Duodenal mucosa (tissue), 2 donors: Measurements from ENCODE around the gene MAMDC2.

Source experiments
- H3K27ac ChIP-seq: one replicate; pipeline ENCODE4 v1.7.0; 2013; ENCODE audit warnings: low read depth, low read length
- H3K27me3 ChIP-seq, 2 donors: one replicate each; pipeline ENCODE4 v1.7.0; 2013; ENCODE audit warnings: low read length in 2 of 2, control low read depth in 1 of 2; ENCODE audit not compliant: insufficient read depth in 2 of 2, control insufficient read depth in 1 of 2
- H3K36me3 ChIP-seq, 2 donors: one replicate each; pipeline ENCODE4 v1.7.0; 2013; ENCODE audit warnings: low read length in 2 of 2, control low read depth in 1 of 2; ENCODE audit not compliant: insufficient read depth in 2 of 2, control insufficient read depth in 1 of 2
- H3K4me1 ChIP-seq, 2 donors: one replicate each; pipeline ENCODE4 v1.7.0; 2013; ENCODE audit warnings: low read length in 2 of 2, control low read depth in 1 of 2; ENCODE audit not compliant: insufficient read depth in 2 of 2, control insufficient read depth in 1 of 2
- H3K4me3 ChIP-seq, 2 donors: one replicate each; pipeline ENCODE4 v1.7.0; 2013; ENCODE audit warnings: low read length in 2 of 2, low read depth in 1 of 2
- H3K9ac ChIP-seq, 2 donors: one replicate each; pipeline ENCODE4 v1.7.0; 2013; ENCODE audit warnings: low read length in 2 of 2, low read depth in 1 of 2
- H3K9me3 ChIP-seq, 2 donors: one replicate each; pipeline ENCODE4 v1.7.0; 2013; ENCODE audit warnings: low read length in 2 of 2, control low read depth in 1 of 2; ENCODE audit not compliant: control insufficient read depth in 1 of 2

The MAMDC2 gene

GRCh38 chr9:70142101-70142500 is 98.5 kb downstream of the MAMDC2 start:
- Histone ChIP-seq H3K9me3 (no peaks in the 10 kb centered on the region), H3K4me1 (no peaks in the 10 kb centered on the region), H3K36me3 (no peaks in the 10 kb centered on the region), H3K27me3 (no peaks in the 10 kb centered on the region), H3K4me3 (no peak overlapping the region), H3K9ac (no peak overlapping the region), H3K27ac (no peak overlapping the region)

GRCh38 chr9:70143394-70144130 is 99.9 kb downstream of the MAMDC2 start:
- no peak overlapping the region for H3K9ac ChIP-seq
- H3K27me3 ChIP-seq = no peaks in the 10 kb centered on the region
- H3K9me3 ChIP-seq = no peaks in the 10 kb centered on the region
- H3K27ac ChIP-seq = no peak overlapping the region
- no peaks in the 10 kb centered on the region for H3K36me3 ChIP-seq
- H3K4me1 ChIP-seq = no peaks in the 10 kb centered on the region
- no peak overlapping the region for H3K4me3 ChIP-seq

- Histone ChIP-seq H3K4me3 (no peak overlapping the region), H3K4me1 (no peaks in the 10 kb centered on the region), H3K9ac (no peak overlapping the region), H3K36me3 (no peaks in the 10 kb centered on the region), H3K27me3 (no peaks in the 10 kb centered on the region), H3K27ac (no peak overlapping the region), H3K9me3 (no peaks in the 10 kb centered on the region)
These were observed 100.5 kb downstream of the MAMDC2 start for GRCh38 chr9:70144131-70144503.

- no peaks in the 10 kb centered on the region for H3K4me1 ChIP-seq
- no peak overlapping the region for H3K4me3 ChIP-seq
- no peak overlapping the region for H3K9ac ChIP-seq
- no peaks in the 10 kb centered on the region for H3K27me3 ChIP-seq
- H3K36me3 ChIP-seq = no peaks in the 10 kb centered on the region
- no peak overlapping the region for H3K27ac ChIP-seq
- H3K9me3 ChIP-seq = no peaks in the 10 kb centered on the region
These were observed 102.3 kb downstream of the MAMDC2 start for GRCh38 chr9:70145981-70146380.

- H3K27ac ChIP-seq = no peak overlapping the region
- no peaks in the 10 kb centered on the region for H3K36me3 ChIP-seq
- no peaks in the 10 kb centered on the region for H3K9me3 ChIP-seq
- H3K9ac ChIP-seq = no peak overlapping the region
- H3K27me3 ChIP-seq = no peaks in the 10 kb centered on the region
- no peak overlapping the region for H3K4me3 ChIP-seq
- H3K4me1 ChIP-seq = no peaks in the 10 kb centered on the region
These were observed 103.5 kb downstream of the MAMDC2 start for GRCh38 chr9:70147196-70147595.

GRCh38 chr9:70147651-70148050 is 104.0 kb downstream of the MAMDC2 start:
- H3K9me3 ChIP-seq = no peaks in the 10 kb centered on the region
- H3K27me3 ChIP-seq = no peaks in the 10 kb centered on the region
- no peaks in the 10 kb centered on the region for H3K4me1 ChIP-seq
- H3K9ac ChIP-seq = no peak overlapping the region
- no peak overlapping the region for H3K4me3 ChIP-seq
- no peaks in the 10 kb centered on the region for H3K36me3 ChIP-seq
- H3K27ac ChIP-seq = no peak overlapping the region

GRCh38 chr9:70152350-70152749 is 108.7 kb downstream of the MAMDC2 start:
- H3K4me1 ChIP-seq = no peaks in the 10 kb centered on the region
- no peak overlapping the region for H3K4me3 ChIP-seq
- H3K36me3 ChIP-seq = no peaks in the 10 kb centered on the region
- no peak overlapping the region for H3K9ac ChIP-seq
- H3K9me3 ChIP-seq = no peaks in the 10 kb centered on the region
- H3K27ac ChIP-seq = no peak overlapping the region
- H3K27me3 ChIP-seq = no peaks in the 10 kb centered on the region

GRCh38 chr9:70156729-70157128 is 113.1 kb downstream of the MAMDC2 start:
- Histone ChIP-seq H3K9me3 (no peaks in the 10 kb centered on the region), H3K27ac (no peak overlapping the region), H3K4me3 (no peak overlapping the region), H3K9ac (no peak overlapping the region), H3K36me3 (no peaks in the 10 kb centered on the region), H3K27me3 (no peaks in the 10 kb centered on the region), H3K4me1 (no peaks in the 10 kb centered on the region)

GRCh38 chr9:70159630-70160029 is 116.0 kb downstream of the MAMDC2 start:
- Histone ChIP-seq H3K36me3 (no peaks in the 10 kb centered on the region), H3K27ac (no peak overlapping the region), H3K4me1 (no peaks in the 10 kb centered on the region), H3K27me3 (no peaks in the 10 kb centered on the region), H3K9ac (no peak overlapping the region), H3K9me3 (no peaks in the 10 kb centered on the region), H3K4me3 (no peak overlapping the region)

- Histone ChIP-seq H3K27ac (no peak overlapping the region), H3K9me3 (no peaks in the 10 kb centered on the region), H3K36me3 (no peaks in the 10 kb centered on the region), H3K9ac (no peak overlapping the region), H3K27me3 (no peaks in the 10 kb centered on the region), H3K4me1 (no peaks in the 10 kb centered on the region), H3K4me3 (no peak overlapping the region)
These were observed 117.3 kb downstream of the MAMDC2 start for GRCh38 chr9:70160686-70161600.
